ENCODE measurements around the gene NDUFA8. TPM values are rescaled to one million over a fixed set of nuclear protein-coding genes. Genes with fewer than 3 reads are reported as not detected.
A peak's percentile ranks its signal among the peaks of the same experiment; 100 is the strongest.

The NDUFA8 gene
- total and polyA plus RNA-seq, 9 donors, result 43.7 to 71.1 (median 64.7) TPM

DNA sequence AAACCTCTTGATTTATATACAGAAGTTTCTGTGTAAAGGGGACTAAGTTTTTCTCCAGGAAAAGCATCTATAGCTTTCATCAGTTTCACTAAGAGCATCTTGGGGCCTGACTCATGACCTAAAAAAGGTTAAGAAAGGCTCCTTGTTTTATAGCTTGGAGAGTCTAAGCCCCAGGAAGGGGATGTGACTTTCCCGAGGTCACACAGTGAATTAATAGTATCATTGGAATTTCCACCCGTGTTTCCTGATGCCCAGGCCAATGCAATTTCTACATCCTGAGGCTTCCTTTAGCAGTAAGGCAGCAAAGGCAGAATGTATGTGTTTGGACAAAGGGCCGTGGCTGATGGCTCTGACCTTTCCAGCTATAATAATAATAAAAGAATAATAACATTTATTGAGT is 8.8 kb upstream of the NDUFA8 start:
- H3K36me3 ChIP-seq (ENCODE audit: control insufficient read depth, insufficient read depth, low read length), result no peaks in the 10 kb centered on the region
- H3K4me1 ChIP-seq (ENCODE audit: control insufficient read depth, insufficient read depth, low read length), result no peaks in the 10 kb centered on the region
- WGBS (ENCODE audit: insufficient coverage), result 60% methylated on average over 1 of the region's 3 CpGs
- H3K9me3 ChIP-seq (replicated peaks; ENCODE audit: control insufficient read depth, low read depth, low read length), result no peaks in the 10 kb centered on the region
- H3K4me3 ChIP-seq (ENCODE audit: low read length), result no peak overlapping the region
- no peak for DNase-seq
- no peak overlapping the region for H3K27ac ChIP-seq (ENCODE audit: low read length)
- H3K27me3 ChIP-seq (ENCODE audit: control insufficient read depth, insufficient read depth, low read length), result peaks cover 8% of the 10 kb centered on the region

DNA sequence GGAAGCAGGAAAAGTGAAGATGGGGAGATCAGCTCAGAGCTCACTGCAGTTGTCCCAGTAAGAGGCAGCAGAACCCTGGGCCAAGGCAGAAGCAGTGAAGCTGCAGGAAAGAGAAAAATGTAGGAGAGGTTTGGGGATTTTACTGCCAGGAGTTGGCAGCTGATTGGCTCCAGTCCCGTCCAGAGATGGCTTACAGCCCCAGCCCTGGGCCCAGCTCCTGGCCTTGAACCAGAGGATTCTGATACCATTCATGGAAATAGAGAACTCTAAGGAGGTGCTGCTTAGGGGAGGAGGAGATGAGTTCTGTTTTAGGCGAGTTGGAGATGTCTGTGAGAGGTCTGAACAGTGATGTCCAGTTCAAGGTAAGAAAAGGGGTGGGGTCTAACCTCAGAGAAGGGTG is 4.7 kb upstream of the NDUFA8 start:
- peak; percentile 23 for DNase-seq
- 19% methylated on average over 2 of the region's 2 CpGs for WGBS (ENCODE audit: insufficient coverage)
- peaks cover 5% of the 10 kb centered on the region for H3K9me3 ChIP-seq (replicated peaks; ENCODE audit: control insufficient read depth, low read depth, low read length)
- peaks cover 3% of the 10 kb centered on the region for H3K4me1 ChIP-seq (ENCODE audit: control insufficient read depth, insufficient read depth, low read length)
- no peaks in the 10 kb centered on the region for H3K36me3 ChIP-seq (ENCODE audit: control insufficient read depth, insufficient read depth, low read length)
- no peak overlapping the region for H3K4me3 ChIP-seq (ENCODE audit: low read length)
- H3K27me3 ChIP-seq (ENCODE audit: control insufficient read depth, insufficient read depth, low read length), result peaks cover 2% of the 10 kb centered on the region
- no peak overlapping the region for H3K27ac ChIP-seq (ENCODE audit: low read length)

DNA sequence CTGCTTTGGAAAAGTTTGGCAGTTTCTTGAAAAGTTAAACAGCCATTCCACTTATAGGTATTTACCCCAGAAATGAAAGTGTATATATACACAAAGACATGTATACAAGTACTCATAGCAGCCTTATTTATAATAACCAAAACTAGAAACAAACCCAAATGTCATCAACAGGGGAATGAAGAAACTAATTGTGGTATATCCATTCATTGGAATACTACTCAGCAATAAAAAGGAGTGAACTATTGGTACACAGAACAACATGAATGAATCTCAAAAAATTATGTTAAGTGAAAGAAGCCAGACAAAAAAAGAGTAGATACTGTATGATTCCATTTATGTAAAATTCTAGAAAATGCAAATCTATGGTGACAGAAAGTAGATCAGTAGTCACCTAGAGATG is 2.8 kb upstream of the NDUFA8 start:
- no peak overlapping the region for H3K4me3 ChIP-seq (ENCODE audit: low read length)
- no peak for DNase-seq
- peaks cover 2% of the 10 kb centered on the region for H3K36me3 ChIP-seq (ENCODE audit: control insufficient read depth, insufficient read depth, low read length)
- H3K4me1 ChIP-seq (ENCODE audit: control insufficient read depth, insufficient read depth, low read length), result peaks cover 7% of the 10 kb centered on the region
- H3K27ac ChIP-seq (ENCODE audit: low read length), result no peak overlapping the region
- H3K9me3 ChIP-seq (replicated peaks; ENCODE audit: control insufficient read depth, low read depth, low read length), result peaks cover 5% of the 10 kb centered on the region
- peaks cover 2% of the 10 kb centered on the region for H3K27me3 ChIP-seq (ENCODE audit: control insufficient read depth, insufficient read depth, low read length)

DNA sequence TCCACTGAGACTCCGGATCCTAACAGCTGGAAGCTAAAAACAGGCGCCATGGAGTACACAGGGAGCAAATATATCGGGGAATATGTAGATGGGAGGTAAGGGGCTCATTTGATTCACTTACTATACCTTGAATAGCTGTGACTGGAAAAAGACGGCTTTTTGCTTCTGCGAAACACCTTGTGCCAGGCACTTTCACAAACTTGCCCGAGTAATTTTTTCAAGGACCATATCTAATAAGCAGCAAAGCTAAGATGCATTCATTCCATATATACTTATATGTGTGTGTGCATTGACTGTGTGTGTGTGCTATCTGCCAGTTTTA is 307 bp upstream of the NDUFA8 start:
- peaks cover 7% of the 10 kb centered on the region for H3K4me1 ChIP-seq (ENCODE audit: control insufficient read depth, insufficient read depth, low read length)
- no CpG with 5 or more reads among the region's 6 CpGs for WGBS (ENCODE audit: insufficient coverage)

DNA sequence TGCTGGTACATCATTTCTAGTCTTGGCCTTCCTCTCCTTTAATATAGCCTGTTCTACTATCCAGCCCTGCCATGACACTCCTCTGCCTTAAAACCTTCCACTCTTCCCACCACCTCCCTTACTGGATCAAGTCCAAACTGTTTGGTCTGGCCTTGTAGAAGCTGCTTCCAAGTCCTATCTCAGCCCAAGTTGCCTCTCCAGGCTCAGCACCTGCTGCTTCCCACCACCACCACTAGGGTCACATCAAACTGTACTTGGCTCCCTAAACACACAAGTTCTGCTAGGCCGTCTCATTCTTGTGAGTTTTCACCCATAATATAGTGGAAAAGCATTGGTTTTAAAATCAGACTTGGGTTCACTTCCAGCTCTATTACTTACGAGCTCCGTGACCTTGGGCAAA is 1.4 kb downstream of the NDUFA8 start:
- Histone ChIP-seq H3K27ac (ENCODE audit: low read length) (no peak overlapping the region), H3K36me3 (ENCODE audit: control insufficient read depth, insufficient read depth, low read length) (peaks cover 2% of the 10 kb centered on the region), H3K9me3 (replicated peaks; ENCODE audit: control insufficient read depth, low read depth, low read length) (peaks cover 5% of the 10 kb centered on the region), H3K27me3 (ENCODE audit: control insufficient read depth, insufficient read depth, low read length) (no peaks in the 10 kb centered on the region), H3K4me1 (ENCODE audit: control insufficient read depth, insufficient read depth, low read length) (peaks cover 7% of the 10 kb centered on the region), H3K4me3 (ENCODE audit: low read length) (no peak overlapping the region)
- WGBS (ENCODE audit: insufficient coverage), result no CpG with 5 or more reads among the region's 3 CpGs
- DNase-seq, result peak; percentile 29

More for the DNA sequence above, 307 bp upstream of the NDUFA8 start:
- peaks cover 2% of the 10 kb centered on the region for H3K27me3 ChIP-seq (ENCODE audit: control insufficient read depth, insufficient read depth, low read length)
- H3K27ac ChIP-seq (ENCODE audit: low read length), result peak overlapping the region; percentile 32
- DNase-seq, result no peak
- peaks cover 2% of the 10 kb centered on the region for H3K36me3 ChIP-seq (ENCODE audit: control insufficient read depth, insufficient read depth, low read length)
- peak overlapping the region; percentile 95 for H3K4me3 ChIP-seq (ENCODE audit: low read length)
- H3K9me3 ChIP-seq (replicated peaks; ENCODE audit: control insufficient read depth, low read depth, low read length), result peaks cover 5% of the 10 kb centered on the region

DNA sequence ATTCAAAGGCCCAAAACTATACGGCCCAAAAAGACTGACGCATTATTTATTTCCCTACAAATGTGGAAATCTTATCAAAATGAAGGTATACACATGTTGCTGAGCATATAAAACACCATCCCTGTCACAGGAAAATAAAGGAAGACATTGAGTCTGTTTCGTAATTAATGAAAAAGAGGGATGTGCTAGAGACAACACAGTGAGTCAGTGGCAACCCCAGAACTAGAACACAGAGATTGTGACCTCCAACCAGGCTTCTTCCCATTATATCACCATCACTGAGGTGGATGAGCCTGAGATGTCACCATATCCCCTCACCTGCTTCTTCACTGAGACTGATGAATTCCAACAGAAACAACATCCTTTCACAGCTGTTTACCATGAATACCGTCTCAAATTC is 3.8 kb downstream of the NDUFA8 start:
- no peak for DNase-seq
- no peak overlapping the region for H3K27ac ChIP-seq (ENCODE audit: low read length)
- H3K36me3 ChIP-seq (ENCODE audit: control insufficient read depth, insufficient read depth, low read length), result peaks cover 10% of the 10 kb centered on the region
- H3K27me3 ChIP-seq (ENCODE audit: control insufficient read depth, insufficient read depth, low read length), result no peaks in the 10 kb centered on the region
- H3K9me3 ChIP-seq (replicated peaks; ENCODE audit: control insufficient read depth, low read depth, low read length), result no peaks in the 10 kb centered on the region
- H3K4me3 ChIP-seq (ENCODE audit: low read length), result no peak overlapping the region
- 64% methylated on average over 1 of the region's 4 CpGs for WGBS (ENCODE audit: insufficient coverage)
- H3K4me1 ChIP-seq (ENCODE audit: control insufficient read depth, insufficient read depth, low read length), result peaks cover 7% of the 10 kb centered on the region

DNA sequence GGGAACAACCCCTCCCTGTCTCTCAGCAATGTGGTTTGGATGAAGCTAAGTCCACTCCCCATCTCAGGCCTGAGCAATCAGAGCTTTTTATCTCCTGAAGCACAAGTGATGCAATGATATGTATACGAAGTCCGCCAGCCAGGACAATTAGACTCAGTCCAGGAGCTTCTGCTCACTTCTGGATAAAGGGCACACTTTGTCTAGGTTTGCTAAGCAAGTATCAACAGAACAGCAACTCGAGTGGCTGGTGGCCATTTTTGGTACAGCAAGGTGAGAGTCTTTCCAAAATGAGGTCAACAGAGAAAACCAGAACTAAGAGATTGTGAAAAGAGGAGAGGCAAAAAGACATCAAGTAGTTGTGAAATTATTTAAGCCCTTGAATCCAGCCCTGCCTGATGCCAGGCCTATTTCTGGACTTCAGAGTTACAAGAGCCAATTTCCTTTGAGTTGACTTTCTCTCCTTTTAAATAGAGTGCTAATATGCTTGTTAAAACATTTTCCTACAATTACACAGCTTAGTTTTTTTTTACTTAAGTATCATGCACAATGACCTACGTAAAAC is 8.2 kb downstream of the NDUFA8 start:
- Histone ChIP-seq H3K4me1 (ENCODE audit: control insufficient read depth, insufficient read depth, low read length) (no peaks in the 10 kb centered on the region), H3K27me3 (ENCODE audit: control insufficient read depth, insufficient read depth, low read length) (no peaks in the 10 kb centered on the region), H3K9me3 (replicated peaks; ENCODE audit: control insufficient read depth, low read depth, low read length) (no peaks in the 10 kb centered on the region), H3K27ac (ENCODE audit: low read length) (no peak overlapping the region), H3K4me3 (ENCODE audit: low read length) (no peak overlapping the region), H3K36me3 (ENCODE audit: control insufficient read depth, insufficient read depth, low read length) (peaks cover 24% of the 10 kb centered on the region)
- WGBS (ENCODE audit: insufficient coverage), result 77% methylated on average over 1 of the region's 4 CpGs
- no peak for DNase-seq

DNA sequence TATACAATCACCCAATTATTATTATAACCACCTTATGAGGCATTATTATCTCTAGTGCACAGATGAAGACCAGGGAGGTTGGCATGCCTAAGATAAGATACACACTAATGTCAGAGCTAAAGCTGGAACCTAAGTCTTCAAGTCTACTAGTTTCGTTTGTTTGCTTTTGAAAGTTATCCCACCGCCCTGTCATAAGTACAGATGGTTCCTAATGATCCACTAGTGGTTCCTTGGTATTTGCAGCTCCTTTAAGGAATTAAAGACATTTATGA is 14.1 kb downstream of the NDUFA8 start:
- DNase-seq, result no peak
- Histone ChIP-seq H3K9me3 (replicated peaks; ENCODE audit: control insufficient read depth, low read depth, low read length) (no peaks in the 10 kb centered on the region), H3K36me3 (ENCODE audit: control insufficient read depth, insufficient read depth, low read length) (peaks cover 52% of the 10 kb centered on the region), H3K4me3 (ENCODE audit: low read length) (no peak overlapping the region), H3K4me1 (ENCODE audit: control insufficient read depth, insufficient read depth, low read length) (no peaks in the 10 kb centered on the region), H3K27ac (ENCODE audit: low read length) (no peak overlapping the region), H3K27me3 (ENCODE audit: control insufficient read depth, insufficient read depth, low read length) (no peaks in the 10 kb centered on the region)
- WGBS (ENCODE audit: insufficient coverage), result 92% methylated on average over 2 of the region's 2 CpGs

DNA sequence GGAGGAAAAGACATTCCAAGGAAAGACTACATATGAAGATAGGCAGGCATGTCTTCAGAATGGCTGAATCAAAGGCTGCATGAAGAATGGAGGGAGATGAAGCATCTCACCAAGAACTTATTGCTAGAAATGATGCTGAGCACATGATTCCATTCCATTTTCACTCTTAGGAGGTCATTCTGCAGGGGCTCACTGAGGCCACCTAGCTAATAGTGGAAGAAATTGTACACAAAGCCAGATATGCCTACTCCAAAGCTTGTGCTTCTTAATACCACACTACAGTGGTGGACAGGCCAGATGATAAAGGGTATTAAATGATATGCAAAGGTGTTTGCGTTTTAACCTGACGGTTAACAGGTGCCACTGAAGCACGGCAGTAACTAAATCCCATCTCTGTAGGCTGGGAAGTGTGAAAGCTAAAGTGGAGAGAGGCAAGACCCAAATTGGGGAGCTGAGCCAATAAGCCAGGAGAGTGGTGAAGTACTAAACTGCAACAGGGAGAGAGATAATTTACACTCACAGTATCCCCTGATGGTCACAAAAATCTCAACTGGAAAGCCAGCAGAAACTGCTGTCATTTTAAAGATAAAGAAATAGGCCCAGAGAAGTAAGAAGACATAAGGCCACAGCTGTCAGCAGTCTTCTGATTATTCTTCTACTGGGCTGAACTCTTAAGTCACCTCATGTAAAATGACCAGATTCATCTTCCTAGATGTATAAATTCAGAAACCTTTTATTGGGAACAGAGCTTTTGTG is 14.6 kb downstream of the NDUFA8 start:
- H3K4me3 ChIP-seq (ENCODE audit: low read length), result no peak overlapping the region
- no peaks in the 10 kb centered on the region for H3K27me3 ChIP-seq (ENCODE audit: control insufficient read depth, insufficient read depth, low read length)
- H3K9me3 ChIP-seq (replicated peaks; ENCODE audit: control insufficient read depth, low read depth, low read length), result no peaks in the 10 kb centered on the region
- DNase-seq, result no peak
- WGBS (ENCODE audit: insufficient coverage), result 76% methylated on average over 3 of the region's 3 CpGs
- peaks cover 52% of the 10 kb centered on the region for H3K36me3 ChIP-seq (ENCODE audit: control insufficient read depth, insufficient read depth, low read length)
- H3K27ac ChIP-seq (ENCODE audit: low read length), result no peak overlapping the region
- H3K4me1 ChIP-seq (ENCODE audit: control insufficient read depth, insufficient read depth, low read length), result no peaks in the 10 kb centered on the region

DNA sequence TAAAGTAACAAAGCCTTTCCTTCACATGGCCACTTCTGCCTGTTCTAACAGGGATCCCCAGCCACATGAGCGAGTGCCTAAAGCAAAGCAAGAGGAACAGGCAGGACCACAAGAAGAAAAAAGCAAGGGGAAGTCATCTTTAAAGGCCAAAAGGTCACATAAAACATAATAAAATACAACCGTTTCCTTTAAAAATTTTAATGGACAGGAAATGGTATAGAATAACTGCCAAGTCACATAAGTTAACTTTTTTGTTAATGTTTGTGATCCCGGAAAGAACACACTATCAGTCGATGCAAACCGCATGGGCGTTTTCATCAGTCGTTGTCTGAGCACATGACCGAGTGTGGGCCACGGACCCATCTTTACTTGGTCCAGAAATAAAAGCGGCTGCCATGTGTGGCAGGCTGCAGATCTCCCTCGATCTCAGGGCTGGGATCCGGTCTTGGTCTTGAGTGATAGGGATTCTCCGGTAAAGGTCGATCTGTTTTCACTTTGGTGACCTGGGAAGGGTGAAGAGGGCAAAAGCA is 15.6 kb downstream of the NDUFA8 start:
- DNase-seq, result no peak
- Histone ChIP-seq H3K4me3 (ENCODE audit: low read length) (no peak overlapping the region), H3K4me1 (ENCODE audit: control insufficient read depth, insufficient read depth, low read length) (no peaks in the 10 kb centered on the region), H3K27ac (ENCODE audit: low read length) (no peak overlapping the region), H3K9me3 (replicated peaks; ENCODE audit: control insufficient read depth, low read depth, low read length) (no peaks in the 10 kb centered on the region), H3K27me3 (ENCODE audit: control insufficient read depth, insufficient read depth, low read length) (no peaks in the 10 kb centered on the region), H3K36me3 (ENCODE audit: control insufficient read depth, insufficient read depth, low read length) (peaks cover 45% of the 10 kb centered on the region)
- 76% methylated on average over 12 of the region's 14 CpGs for whole genome bisulfite sequencing (ENCODE audit: insufficient coverage)

DNA sequence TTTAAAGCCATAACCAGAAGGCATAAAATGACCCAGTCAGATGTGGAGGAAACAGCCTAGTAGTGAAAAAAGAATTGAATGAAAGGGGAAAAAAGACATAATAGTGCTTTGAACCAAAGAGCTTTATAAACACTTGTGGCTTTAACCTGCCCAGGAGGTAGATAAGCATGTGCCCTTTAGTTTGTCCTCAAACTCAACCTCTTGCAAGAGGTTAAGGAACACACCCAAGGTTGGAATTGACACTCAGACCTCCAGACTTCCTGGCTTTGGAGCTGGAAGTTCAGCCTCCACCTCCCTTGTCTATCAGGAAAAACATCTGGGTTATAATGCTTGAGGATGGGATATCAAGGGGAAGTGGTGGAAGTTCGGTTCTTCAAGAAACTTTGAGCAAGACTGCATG is 16.3 kb downstream of the NDUFA8 start:
- no peak for DNase-seq
- Histone ChIP-seq H3K36me3 (ENCODE audit: control insufficient read depth, insufficient read depth, low read length) (peaks cover 45% of the 10 kb centered on the region), H3K27me3 (ENCODE audit: control insufficient read depth, insufficient read depth, low read length) (no peaks in the 10 kb centered on the region), H3K9me3 (replicated peaks; ENCODE audit: control insufficient read depth, low read depth, low read length) (no peaks in the 10 kb centered on the region), H3K4me3 (ENCODE audit: low read length) (no peak overlapping the region), H3K4me1 (ENCODE audit: control insufficient read depth, insufficient read depth, low read length) (no peaks in the 10 kb centered on the region), H3K27ac (ENCODE audit: low read length) (no peak overlapping the region)
- WGBS (ENCODE audit: insufficient coverage), result no CpG with 5 or more reads among the region's 1 CpG

Measured in muscle of leg (tissue), 11 donors.